ENCODE measurements around the gene FGGY.

FGGY gene

GRCh38 chr1:59383963-59384362, 87.1 kb downstream of the FGGY start:
- DNase-seq = no peak

DNA sequence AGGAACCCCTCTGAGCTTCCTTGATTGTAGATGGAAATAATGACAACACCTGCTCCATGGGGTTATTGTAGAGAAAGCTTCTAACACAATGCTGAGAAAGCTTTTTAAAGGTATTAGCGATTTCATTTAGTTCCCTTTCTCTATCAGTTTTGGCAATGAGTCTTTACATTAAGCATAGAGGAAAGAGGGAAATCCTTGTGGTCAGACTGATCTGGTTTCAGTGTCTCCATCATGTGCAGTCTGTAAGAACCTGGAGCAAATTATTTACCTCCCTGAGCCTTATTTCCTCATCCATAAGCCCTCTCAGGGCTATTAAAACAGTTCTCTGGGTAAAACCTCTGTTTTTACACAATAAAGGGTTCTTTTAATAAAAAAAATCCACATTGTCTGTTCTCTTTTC, 87.5 kb downstream of the FGGY start:
- DNase-seq = no peak

GRCh38 chr1:59388191-59388590, 91.3 kb downstream of the FGGY start:
- no peak for DNase-seq

DNA sequence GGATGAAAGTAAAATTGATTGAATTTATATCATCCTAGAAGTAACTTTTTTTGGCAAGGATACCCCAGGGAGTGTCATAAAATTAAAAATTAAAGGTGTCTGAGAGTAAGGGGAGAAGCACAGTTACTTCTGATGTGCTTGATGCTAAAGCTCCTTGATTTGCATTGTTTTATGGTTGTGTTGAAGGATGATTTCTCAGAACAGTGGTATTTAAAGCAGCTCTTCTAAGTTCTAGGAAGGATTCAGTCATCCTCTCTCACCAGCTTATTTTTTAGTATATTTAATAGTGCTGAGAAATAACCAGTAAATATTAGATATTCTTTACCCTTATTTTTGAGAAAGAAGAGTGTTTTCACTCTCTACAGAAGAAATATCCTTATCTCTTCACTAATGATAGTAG, 93.0 kb downstream of the FGGY start:
- DNase-seq = no peak

GRCh38 chr1:59390307-59390706, 93.4 kb downstream of the FGGY start:
- DNase-seq = no peak

DNA sequence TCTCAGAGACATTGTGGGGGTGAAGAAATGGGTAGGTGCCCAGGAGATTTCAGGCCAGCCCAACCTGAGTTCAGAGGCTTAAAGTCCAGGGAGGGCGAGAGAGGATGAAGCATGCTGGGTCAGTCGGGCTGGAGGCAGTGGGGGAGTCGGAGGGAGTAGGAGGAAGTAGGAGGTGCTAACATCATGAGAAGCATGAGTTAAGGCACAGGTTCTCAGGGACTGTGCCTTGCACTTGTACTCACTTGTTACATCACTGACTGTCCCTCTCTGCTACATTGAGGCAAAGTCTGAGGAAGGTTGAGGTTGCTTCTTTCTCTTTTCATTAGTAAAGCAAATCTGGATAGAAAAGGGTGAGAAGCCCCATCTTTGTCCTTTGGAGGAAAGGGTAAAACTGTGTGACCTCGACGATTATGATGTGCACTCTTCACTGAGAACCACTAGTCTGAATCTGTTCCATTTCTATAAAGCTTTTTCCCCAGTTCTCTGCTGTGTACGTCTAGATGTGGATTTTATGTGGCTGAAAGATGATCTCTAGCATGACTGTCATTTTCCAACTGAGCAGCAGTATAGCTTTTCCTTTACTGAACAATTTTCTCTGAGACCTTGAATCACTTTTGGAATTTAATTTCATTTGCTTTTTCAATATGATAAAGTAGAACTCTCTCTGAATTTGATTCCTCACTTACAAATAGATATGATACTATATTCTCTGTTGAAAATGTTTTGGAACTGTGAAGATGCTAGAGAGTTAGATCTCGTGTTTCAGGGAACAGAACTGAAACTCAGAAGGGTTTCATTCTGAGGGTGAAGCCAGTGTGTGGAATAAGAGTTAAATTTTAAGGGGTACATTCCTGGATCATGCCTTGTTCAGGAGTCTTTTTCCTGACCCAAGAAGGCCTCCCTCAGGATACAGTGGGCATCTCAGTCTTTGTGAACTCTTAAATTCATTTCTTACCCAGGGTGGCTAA, 94.6 kb downstream of the FGGY start:
- DNase-seq = no peak

DNA sequence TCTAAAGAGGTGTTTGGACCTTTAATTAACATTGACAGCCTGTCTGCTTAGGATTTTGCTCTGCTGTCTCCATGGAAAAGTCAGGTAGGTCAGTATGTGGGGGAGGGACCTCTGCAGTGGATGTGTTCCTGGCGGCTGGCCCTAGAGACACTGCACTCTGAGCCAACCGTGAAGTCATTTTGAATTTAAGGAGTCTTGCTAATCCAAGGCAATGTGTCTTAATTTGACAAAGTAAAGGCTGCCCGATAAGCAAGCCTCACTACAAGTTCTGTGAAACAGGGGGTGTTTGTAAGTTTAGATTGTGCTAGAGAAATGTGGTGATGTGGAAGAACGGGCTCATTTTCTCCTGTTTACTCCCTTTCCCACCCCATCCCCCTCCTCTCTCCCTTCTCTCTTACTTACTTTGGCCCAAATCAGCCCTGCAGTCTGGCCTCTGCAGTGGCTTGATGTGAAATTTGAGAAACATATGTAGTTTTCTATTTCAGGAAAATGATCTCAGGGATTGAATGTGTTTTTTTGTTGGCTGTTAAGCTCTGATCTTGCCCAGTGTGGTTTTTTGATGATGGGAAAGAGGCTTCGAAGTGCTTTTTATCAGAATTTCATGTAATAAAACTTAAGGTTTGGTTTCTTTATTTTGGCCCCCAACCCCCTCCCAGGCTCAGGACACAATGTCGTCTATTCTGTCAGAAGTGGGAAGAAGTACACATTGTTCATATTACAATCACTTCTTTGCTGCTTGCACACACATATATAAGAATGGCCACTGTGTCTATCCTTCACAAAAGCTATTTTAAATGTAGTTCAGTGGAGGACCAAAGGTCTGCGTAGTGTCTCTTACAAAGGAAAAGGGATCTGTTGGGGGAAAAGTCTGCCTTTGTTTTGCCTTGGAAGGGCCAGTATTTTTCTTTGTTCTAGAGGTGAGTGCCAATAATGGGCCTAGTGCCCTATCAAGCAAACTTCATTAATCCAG, 96.6 kb downstream of the FGGY start:
- peak in 32 of 56 donors; percentile 1 to 52 (median 22) for DNase-seq

DNA sequence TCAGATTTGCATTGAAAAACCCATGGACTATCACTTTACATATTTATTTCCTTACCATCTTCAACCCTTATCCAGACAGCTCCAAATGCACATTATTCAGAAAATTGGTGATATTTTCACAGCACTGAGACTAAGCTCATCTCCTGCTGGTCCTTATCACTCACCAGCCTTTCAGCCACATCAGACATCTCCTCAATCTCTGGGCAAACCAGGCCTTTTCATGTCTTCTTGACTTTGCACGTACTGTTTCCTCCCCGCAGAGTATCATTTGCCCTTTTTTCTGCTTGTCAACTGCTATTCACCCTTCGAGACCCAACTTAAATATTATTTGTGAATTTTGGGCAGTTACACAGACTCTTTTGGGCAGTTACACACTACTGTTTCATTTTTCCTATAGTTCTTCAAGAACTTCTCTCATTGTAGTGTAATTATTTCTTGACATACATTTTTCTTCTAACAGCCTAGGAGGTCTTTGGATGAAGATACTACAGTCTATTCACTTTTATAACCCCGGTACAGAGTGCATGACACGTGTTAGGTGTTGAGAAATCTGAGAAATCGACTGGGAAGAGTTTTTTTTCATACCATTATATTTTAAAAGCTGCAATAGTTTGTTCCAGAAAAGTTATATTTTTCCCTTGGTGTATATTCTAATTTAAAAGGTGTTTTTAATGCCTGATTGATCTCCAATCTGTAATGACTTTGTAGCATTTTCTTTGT, 98.0 kb downstream of the FGGY start:
- no peak for DNase-seq

GRCh38 chr1:59396387-59396786, 99.5 kb downstream of the FGGY start:
- DNase-seq = no peak

DNA sequence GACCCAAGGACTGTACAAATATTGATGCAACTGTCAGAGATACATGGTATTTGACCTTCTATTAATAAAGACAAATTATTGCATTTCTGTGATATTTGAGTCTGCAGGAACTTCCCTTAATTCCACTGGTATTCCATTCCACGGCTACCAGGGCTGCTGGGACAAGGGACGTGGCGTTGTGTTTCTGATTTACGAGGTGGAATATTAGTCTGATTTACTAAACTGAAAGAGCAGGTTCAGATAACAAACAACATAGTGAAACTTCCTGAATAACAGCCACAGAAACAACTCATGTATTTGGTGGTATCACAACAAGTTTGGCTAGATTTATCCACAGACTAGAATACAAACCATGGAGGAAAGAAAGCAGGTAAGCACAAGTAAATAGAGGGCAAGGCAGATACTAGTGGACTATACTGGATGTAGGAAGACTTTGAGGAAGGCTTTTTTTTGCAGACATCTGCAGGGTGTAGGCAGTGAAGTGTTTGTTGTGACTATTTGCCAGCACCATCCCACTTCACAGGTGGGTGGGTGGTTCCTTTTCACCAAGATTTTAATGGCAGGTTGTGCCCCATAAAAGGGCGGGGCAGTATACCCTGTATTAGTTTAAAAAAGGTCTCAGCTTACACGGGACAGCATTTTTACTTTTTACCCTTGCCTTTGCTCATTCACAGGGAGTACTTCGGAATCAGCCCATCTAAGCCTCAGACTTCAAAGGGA, 100.4 kb downstream of the FGGY start:
- no peak for DNase-seq

- DNase-seq = no peak
Observed at GRCh38 chr1:59399642-59400041, 102.7 kb downstream of the FGGY start.

DNA sequence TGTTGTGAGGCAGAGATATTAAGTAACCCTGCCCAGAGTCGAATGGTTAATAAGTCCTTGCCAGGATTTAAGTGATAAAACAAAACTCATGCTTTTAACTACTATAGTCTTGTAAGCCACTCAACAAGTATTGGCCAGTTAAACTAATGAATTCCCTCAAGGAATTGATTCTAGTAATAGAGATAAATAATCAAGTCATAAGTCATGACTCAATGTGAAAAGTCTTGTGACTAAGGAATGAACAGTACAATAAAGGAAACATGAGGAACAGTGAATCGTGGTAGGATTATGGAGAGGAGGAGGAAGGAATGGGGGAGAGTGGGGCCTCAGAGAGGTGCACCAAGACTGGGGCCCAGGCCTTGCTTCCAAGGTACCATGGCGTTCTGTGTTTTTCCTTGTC, 104.7 kb downstream of the FGGY start:
- DNase-seq = no peak

- no peak for DNase-seq
Observed at GRCh38 chr1:59404796-59405195, 107.9 kb downstream of the FGGY start.

DNA sequence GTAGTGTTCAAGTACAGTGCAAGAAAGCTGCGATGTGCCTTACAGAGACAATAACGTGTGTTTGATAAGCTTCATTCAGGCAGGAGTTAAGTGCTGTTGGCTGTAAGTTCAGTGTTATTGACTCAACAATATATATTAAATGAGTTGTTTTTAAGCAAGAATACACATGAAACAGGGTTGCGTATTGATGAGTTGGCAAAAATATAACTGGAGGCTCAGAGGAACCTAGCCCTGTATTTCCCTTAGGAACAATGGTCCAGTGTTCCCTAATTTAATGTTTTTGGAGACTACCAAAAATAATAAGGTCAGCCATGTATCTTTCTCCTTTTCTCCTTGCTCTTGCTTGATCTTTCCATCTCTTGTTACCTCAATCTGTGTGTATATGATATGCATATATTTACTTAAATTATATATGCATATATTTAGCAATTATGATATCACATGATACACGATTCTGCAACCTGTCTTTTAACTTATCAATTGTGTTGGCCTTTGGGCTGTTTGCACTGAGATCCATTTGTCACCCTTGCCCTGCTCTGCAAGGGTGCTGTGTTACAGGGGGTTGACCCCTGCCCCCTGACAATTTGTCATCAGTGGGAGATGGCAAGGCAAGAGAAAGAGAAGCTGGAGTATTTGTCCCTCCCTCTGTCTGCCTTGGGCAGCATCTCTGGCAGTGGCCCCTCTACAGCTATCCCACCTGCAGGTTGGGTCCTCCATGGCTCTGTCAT, 109.7 kb downstream of the FGGY start:
- DNase-seq = no peak

DNA sequence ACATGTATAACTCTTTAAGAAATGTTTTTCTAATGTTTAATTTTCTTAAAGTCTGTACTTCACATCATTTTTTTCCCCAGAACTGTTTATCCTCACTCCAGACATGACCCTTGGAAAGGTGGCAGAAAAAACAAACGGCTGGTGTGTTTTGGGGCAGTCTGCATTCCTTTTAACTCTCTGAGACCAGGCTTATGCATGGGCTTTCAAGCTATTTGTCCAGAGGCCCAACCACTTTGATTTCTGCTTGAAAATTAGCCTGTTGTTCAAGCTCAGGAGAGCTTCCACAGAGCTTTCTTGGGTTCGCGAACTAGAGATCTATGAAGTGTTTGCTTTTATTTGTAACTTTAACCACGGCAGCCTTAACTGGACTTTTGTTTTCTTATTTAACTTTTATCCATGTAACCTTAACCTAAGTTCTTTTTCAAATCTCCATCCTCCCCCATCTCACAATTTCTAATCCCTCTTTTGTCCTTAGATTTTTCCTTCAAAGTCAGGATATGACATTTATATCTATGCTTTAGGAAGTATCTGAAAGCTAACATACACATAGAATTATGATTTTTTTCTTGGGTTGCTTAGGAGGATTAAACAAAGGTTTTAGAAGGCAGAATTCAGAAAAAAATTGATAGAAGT, 111.8 kb downstream of the FGGY start:
- DNase-seq = no peak

DNA sequence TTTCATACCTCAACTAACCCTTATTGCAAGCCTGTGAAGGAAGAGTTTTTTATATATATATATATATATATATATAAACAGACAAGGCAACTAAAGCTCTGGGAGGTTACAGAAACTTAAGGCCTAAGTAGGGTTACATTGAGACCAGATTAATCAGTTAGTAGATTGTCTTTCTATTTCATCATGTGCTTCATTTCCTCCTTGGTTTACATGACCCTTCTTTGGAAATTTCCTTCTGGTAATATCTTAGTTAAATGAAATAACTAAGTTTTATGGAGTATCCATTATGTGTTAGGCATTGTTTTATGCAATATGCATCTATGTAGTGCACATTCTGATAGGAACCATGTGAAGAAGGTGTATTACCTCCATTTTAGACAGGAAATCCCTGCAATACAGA, 112.7 kb downstream of the FGGY start:
- no peak for DNase-seq

DNA sequence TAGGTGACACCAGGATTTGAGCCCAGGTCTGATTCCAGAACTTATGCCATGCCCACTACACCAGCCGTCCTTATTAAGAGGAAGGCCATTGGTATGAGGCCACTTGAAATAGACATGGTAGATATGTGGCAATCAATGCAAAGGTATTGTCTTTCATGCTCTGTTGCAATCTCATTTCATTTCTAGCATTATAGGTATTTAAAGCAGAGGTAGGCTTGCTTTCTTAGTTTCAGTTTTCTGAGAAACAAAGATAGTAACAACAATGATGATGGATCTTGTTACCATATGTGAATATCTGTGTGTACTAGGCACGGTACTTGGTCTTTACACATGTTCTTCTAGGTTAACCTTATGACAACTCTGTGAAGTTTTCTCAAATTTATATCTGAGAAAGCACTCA, 113.1 kb downstream of the FGGY start:
- DNase-seq = no peak

GRCh38 chr1:59410457-59410856, 113.6 kb downstream of the FGGY start:
- DNase-seq = no peak

- DNase-seq = no peak
Observed at GRCh38 chr1:59411147-59411546, 114.3 kb downstream of the FGGY start.

Measured in nucleus accumbens (tissue), 56 donors.